PFSK-1 (cell line): Measurements from ENCODE around the gene TAF11L4.
"Not testable (repeated sequence)": the region's sequence is repeated elsewhere in the genome, so short reads cannot be mapped to it uniquely, and the experiment has no call there.

Experiments
- FOXP2 ChIP-seq: optimal IDR thresholded peaks from 2 replicates; pipeline ENCODE3; 2011; ENCODE audit warnings: borderline replicate concordance, control low read depth, inconsistent platforms; ENCODE audit not compliant: insufficient read depth; ENCODE audit errors: extremely low read length, extremely low read depth
- POLR2AphosphoS5 ChIP-seq: IDR thresholded peaks from 2 replicates; pipeline ENCODE4 v1.6.1; 2012; ENCODE audit warnings: low read depth, mild to moderate bottlenecking, control low read depth, low read length, moderate library complexity
- REST ChIP-seq, 2 experiments: IDR thresholded peaks; 2 replicates each; pipeline versions ENCODE4 v1.6.1 to v1.8.0; 2011 to 2012; ENCODE audit warnings: low read depth in 2 of 2, low read length in 2 of 2, control low read depth in 1 of 2, inconsistent platforms in 1 of 2, mild to moderate bottlenecking in 1 of 2, moderate library complexity in 1 of 2; ENCODE audit not compliant: insufficient read depth in 1 of 2
- SIN3A ChIP-seq: IDR thresholded peaks from 2 replicates; pipeline ENCODE4 v1.6.1; 2012; ENCODE audit warnings: mild to moderate bottlenecking, low read length, moderate library complexity, borderline replicate concordance; ENCODE audit not compliant: insufficient read depth
- TAF1 ChIP-seq: IDR thresholded peaks from 2 replicates; pipeline ENCODE4 v1.6.1; 2012; ENCODE audit warnings: low read length, control low read depth, borderline replicate concordance; ENCODE audit not compliant: insufficient read depth

The TAF11L4 gene

DNA sequence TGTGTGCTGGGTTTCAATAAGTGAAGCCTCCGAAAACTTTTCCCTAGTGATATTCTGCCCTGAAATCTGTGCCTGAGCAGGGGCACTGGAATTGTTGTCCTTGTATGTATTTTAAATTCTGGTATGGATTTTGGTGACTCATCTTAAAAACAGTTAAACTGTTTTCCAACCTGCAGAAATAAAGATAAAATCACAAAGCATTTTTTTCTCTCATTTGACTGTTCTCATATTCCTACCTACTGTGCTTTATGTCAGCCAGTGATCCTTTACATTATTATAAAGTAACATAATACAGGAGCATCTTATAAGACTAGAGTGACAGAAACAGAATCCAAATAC, 34.5 kb upstream of the TAF11L4 start:
- TF ChIP-seq SIN3A (no peak), REST (IDR thresholded peaks at IDR 0.05; ENCODE audit: insufficient read depth in 1 of 2, low read depth in 2 of 2, low read length in 2 of 2) (no peak), FOXP2 (no peak), POLR2AphosphoS5 (no peak), TAF1 (no peak)

- TF ChIP-seq FOXP2 = no peak
- TF ChIP-seq SIN3A = no peak
- no peak for TF ChIP-seq POLR2AphosphoS5
- TF ChIP-seq REST (IDR thresholded peaks at IDR 0.05; ENCODE audit: insufficient read depth in 1 of 2, low read depth in 2 of 2, low read length in 2 of 2) = no peak
- no peak for TF ChIP-seq TAF1
Observed at GRCh38 chr5:17492770-17493169, 28.8 kb upstream of the TAF11L4 start.

DNA sequence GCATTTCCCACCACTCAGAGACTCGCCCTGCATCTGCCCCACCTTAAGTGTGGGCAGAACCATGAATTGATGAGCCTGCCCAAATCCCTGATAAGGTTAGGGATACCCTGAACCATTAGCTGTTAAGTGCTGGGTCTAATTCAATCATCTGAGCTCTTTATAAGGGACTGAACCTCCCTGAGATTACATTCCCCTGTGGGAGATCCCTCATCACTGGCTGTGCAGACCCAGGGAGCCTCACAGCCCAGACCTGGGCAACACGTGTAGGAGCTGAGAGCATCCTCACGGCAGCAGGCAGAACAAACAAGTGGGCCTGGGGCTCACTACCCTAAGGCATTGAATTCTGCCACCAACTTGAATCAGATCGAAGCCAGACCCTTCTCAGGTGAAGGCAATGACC, 24.2 kb upstream of the TAF11L4 start:
- TF ChIP-seq POLR2AphosphoS5 (no peak), SIN3A (no peak), FOXP2 (no peak), TAF1 (no peak), REST (IDR thresholded peaks at IDR 0.05; ENCODE audit: insufficient read depth in 1 of 2, low read depth in 2 of 2, low read length in 2 of 2) (no peak)

DNA sequence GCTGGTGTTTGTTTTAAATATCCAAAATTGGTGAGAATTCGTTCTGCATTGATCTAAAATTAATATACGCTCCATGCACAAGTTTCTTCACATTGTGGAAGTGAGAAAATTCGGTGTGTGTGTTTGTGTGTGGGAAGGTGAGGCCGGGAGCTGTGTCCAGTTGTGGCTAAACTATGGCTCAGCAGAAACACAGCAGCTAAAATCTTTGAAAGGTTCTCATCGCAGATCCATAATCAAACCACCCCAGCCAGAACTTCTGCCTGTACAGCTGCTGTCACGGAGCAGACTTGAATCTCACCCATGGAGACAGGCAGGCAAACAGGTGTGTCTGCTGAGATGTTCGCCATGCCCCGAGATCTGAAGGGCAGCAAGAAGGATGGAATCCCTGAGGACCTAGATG, 23.7 kb upstream of the TAF11L4 start, which contains the start of gene TAF11L2:
TAF11L2 (plus strand) TSS at position 301 of the 400 bp plus-strand sequence.
- not testable (repeated sequence) for TF ChIP-seq FOXP2, TAF1, SIN3A

DNA sequence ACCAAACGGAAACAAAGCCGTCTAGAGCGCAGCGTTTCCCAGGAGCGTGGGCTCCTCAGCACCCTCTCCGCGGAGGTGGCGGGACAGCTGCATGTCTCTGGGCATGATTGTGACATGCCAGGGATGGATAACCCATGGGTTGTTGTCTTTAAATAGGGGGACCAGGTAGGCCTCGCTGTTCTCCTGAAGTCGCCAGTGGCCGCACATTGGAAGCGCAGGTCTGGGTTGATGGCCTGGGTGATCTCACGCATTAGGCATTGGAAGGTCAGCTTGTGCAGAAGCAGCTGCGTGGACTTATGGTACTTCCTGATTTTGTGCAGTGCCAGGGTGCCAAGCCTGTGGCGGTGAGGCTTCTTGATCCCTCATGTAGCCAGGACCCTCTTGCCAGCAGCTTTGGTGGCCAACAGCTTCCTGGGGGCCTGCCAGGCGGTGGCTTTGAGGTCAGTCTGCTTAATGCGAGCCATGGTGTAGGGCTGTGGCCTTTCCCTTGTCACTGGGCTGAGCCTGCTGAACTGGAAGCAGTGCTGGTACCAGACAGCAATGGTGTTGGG, 9.8 kb upstream of the TAF11L4 start:
- TF ChIP-seq FOXP2 (no peak), TAF1 (no peak), SIN3A (no peak), REST (IDR thresholded peaks at IDR 0.05; ENCODE audit: insufficient read depth in 1 of 2, low read depth in 2 of 2, low read length in 2 of 2) (no peak), POLR2AphosphoS5 (no peak)
